KMS-11 (cell line): ENCODE results near the gene PNKD.

Experiments
- H2AFZ ChIP-seq: fragments of 200-600 bp; sonication (generic); 2 replicates; pipeline ENCODE4 v1.6.1; 2016; ENCODE audit warnings: antibody characterized with exemption, mixed run types, low read depth
- H3K27ac ChIP-seq: fragments of 200-600 bp; sonication (generic); 2 replicates; pipeline ENCODE4 v1.6.1; 2016; ENCODE audit warnings: mild to moderate bottlenecking, mixed run types
- H3K27me3 ChIP-seq: fragments of 200-600 bp; sonication (generic); 2 replicates; pipeline ENCODE4 v1.6.1; 2017; ENCODE audit warnings: mild to moderate bottlenecking, low read depth, mixed run types, moderate library complexity; ENCODE audit not compliant: insufficient read depth
- H3K36me3 ChIP-seq: fragments of 200-600 bp; sonication (generic); 2 replicates; pipeline ENCODE4 v1.6.1; 2017; ENCODE audit warnings: mild to moderate bottlenecking, mixed run types; ENCODE audit not compliant: insufficient read depth
- H3K4me1 ChIP-seq: fragments of 200-600 bp; sonication (generic); 2 replicates; pipeline ENCODE4 v1.6.1; 2016; ENCODE audit warnings: mild to moderate bottlenecking, low read depth, mixed run types; ENCODE audit not compliant: poor library complexity, severe bottlenecking
- H3K4me2 ChIP-seq: fragments of 200-600 bp; sonication (generic); 2 replicates; pipeline ENCODE4 v1.7.0; 2016; ENCODE audit warnings: mild to moderate bottlenecking, mixed run types
- H3K4me3 ChIP-seq: fragments of 200-600 bp; sonication (generic); IDR thresholded peaks from 2 replicates; pipeline ENCODE4 v1.6.1; 2017; ENCODE audit warnings: low read depth, low read length, mixed read lengths; ENCODE audit not compliant: insufficient read depth
- H3K79me2 ChIP-seq: fragments of 200-600 bp; sonication (generic); 2 replicates; pipeline ENCODE4 v1.6.1; 2016; ENCODE audit warnings: low read depth, mixed run types; ENCODE audit not compliant: insufficient read depth
- H3K9ac ChIP-seq: fragments of 200-600 bp; sonication (generic); 2 replicates; pipeline ENCODE4 v1.6.1; 2016; ENCODE audit warnings: mild to moderate bottlenecking, mixed run types
- H4K20me1 ChIP-seq: fragments of 200-600 bp; sonication (generic); 2 replicates; pipeline ENCODE4 v1.6.1; 2016; ENCODE audit warnings: mild to moderate bottlenecking, mixed run types; ENCODE audit not compliant: insufficient read depth
- TF ChIP-seq, protein P1 (sequence below): fragments of 200-600 bp; sonication (generic); conservative IDR thresholded peaks from 2 replicates; pipeline ENCODE4 v1.6.1; 2017; ENCODE audit warnings: low read depth, mild to moderate bottlenecking, antibody characterized with exemption, low read length, moderate library complexity, mixed read lengths

The PNKD gene

GRCh38 chr2:218391202-218391601 is 120.9 kb downstream of the PNKD start:
- Histone ChIP-seq H4K20me1 (no peaks in the 10 kb centered on the region), H3K4me3 (no peak overlapping the region), H3K4me1 (peaks cover 12% of the 10 kb centered on the region), H3K27ac (no peak overlapping the region), H3K36me3 (no peaks in the 10 kb centered on the region), H3K79me2 (no peaks in the 10 kb centered on the region), H3K9ac (no peak overlapping the region), H3K4me2 (no peak overlapping the region), H3K27me3 (no peaks in the 10 kb centered on the region), H2AFZ (no peak overlapping the region)
- TF ChIP-seq, protein P1, sequence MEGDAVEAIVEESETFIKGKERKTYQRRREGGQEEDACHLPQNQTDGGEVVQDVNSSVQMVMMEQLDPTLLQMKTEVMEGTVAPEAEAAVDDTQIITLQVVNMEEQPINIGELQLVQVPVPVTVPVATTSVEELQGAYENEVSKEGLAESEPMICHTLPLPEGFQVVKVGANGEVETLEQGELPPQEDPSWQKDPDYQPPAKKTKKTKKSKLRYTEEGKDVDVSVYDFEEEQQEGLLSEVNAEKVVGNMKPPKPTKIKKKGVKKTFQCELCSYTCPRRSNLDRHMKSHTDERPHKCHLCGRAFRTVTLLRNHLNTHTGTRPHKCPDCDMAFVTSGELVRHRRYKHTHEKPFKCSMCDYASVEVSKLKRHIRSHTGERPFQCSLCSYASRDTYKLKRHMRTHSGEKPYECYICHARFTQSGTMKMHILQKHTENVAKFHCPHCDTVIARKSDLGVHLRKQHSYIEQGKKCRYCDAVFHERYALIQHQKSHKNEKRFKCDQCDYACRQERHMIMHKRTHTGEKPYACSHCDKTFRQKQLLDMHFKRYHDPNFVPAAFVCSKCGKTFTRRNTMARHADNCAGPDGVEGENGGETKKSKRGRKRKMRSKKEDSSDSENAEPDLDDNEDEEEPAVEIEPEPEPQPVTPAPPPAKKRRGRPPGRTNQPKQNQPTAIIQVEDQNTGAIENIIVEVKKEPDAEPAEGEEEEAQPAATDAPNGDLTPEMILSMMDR: no peak

DNA sequence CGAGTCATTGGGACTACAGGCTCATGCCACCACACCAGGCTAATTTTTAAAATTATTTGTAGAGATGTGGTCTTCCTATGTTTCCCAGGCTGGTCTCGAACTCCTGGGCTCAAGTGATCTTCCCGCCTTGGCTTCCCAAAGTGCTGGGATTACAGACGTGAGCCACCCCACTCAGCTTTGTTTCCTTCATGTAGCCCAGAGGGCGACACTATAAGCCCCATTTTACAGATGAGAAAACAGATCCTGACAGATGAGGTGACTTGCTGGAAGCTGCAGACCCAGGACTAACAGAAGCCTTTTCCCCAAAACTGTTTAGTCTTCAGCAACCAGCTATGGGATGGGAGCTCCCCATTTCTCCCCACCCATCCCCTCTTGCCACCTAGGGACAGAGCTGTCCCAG is 122.1 kb downstream of the PNKD start:
- Histone ChIP-seq H4K20me1 (no peaks in the 10 kb centered on the region), H3K4me1 (peaks cover 17% of the 10 kb centered on the region), H3K27ac (no peak overlapping the region), H3K27me3 (no peaks in the 10 kb centered on the region), H3K4me2 (no peak overlapping the region), H3K9ac (no peak overlapping the region), H3K79me2 (no peaks in the 10 kb centered on the region), H3K4me3 (no peak overlapping the region), H2AFZ (no peak overlapping the region), H3K36me3 (no peaks in the 10 kb centered on the region)
- TF ChIP-seq, protein P1: no peak

DNA sequence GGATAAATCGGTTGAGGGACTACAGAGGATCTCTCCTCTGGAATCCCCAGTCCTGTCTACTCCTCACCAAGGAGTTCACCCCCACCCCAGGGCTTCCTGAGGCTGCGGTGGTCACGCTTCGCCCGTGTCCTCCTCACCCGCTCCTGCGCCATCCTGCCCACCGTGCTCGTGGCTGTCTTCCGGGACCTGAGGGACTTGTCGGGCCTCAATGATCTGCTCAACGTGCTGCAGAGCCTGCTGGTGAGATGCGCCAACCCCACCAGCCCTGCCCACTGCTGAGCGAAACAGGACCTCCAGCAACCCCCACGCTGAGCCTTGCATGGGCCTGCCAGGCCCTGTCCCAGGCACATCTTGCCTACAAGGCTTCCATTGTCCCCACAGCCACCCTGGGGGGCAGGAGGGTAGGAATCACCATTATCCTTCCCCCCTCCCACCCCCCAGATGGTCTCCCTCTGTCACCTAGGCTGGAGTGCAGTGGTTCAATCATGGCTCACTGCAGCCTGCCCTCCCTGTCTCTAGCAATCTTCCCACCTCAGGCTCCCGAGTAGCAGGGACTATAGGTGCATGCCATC is 122.7 kb downstream of the PNKD start:
- Histone ChIP-seq H3K9ac (no peak overlapping the region), H3K27ac (no peak overlapping the region), H3K4me2 (no peak overlapping the region), H3K79me2 (no peaks in the 10 kb centered on the region), H4K20me1 (no peaks in the 10 kb centered on the region), H3K4me1 (peaks cover 18% of the 10 kb centered on the region), H2AFZ (no peak overlapping the region), H3K27me3 (no peaks in the 10 kb centered on the region), H3K4me3 (no peak overlapping the region), H3K36me3 (no peaks in the 10 kb centered on the region)
- TF ChIP-seq, protein P1: no peak

DNA sequence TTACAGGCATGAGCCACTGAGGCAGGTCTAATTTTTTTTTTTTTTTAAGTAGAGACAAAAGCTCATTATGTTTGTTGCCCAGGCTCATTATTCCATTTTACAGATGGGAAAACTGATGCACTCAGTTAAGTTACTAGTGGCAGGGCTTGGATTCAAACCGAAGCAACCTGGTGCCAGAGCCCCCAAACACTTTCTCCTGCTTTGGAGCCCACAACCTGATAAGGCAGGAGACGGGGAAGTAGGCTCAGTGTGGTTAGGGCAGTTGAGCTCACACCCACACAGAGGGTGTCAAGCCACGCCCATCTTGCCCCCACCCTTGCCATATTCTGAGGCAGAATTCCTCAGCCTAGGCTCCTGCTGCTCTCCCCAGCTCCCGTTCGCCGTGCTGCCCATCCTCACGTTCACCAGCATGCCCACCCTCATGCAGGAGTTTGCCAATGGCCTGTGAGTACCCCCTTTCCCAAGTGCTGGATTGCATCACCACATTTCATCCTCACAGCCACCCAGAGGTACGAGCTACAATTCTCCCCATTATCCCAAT is 123.5 kb downstream of the PNKD start:
- Histone ChIP-seq H3K9ac (no peak overlapping the region), H3K4me3 (no peak overlapping the region), H3K4me2 (no peak overlapping the region), H3K27ac (no peak overlapping the region), H3K27me3 (no peaks in the 10 kb centered on the region), H3K79me2 (no peaks in the 10 kb centered on the region), H4K20me1 (no peaks in the 10 kb centered on the region), H3K4me1 (peaks cover 18% of the 10 kb centered on the region), H3K36me3 (no peaks in the 10 kb centered on the region), H2AFZ (no peak overlapping the region)
- TF ChIP-seq, protein P1: no peak
